ENCODE results near the gene GPR153. TPM values are rescaled to one million over a fixed set of nuclear protein-coding genes. Genes with fewer than 3 reads are reported as not detected.

GPR153 gene
- total and polyA plus RNA-seq, 7 donors, result 3.7 to 32.4 (median 10.8) TPM

DNA sequence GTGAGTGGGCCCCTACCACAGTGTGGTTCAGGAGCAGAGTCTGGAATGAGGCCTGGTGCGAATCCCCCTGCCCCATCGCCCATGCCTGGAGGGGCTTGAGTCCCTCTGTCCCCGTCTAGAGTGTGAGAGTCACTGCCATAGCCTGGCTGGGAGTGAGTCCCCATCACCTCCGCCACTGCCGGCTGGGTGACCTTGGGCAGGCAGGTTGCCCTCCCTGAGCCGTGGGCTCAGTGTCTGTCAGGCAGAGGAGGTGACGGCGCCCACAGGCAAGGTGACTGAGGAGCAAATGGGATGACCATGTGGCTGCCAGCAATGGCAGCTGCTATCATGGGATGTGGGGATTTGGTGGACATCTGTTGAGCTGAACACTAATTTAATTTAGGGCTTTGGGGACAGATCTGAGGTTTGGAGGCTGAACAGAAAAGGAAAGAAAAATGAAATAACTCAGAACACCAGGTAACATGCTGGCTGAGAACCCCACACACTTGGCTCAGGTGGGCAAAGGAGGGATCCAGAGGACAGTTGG lies 38.1 kb upstream of the GPR153 start:
- H3K36me3 ChIP-seq, result peaks cover 0 to 7% (median 3%) of the 10 kb centered on the region in 4 donors
- H3K4me3 ChIP-seq, result no peak overlapping the region
- no peaks in the 10 kb centered on the region for H3K9me3 ChIP-seq
- no peak overlapping the region for H3K27ac ChIP-seq
- TF ChIP-seq POLR2AphosphoS5 (IDR thresholded peaks at IDR 0.05) (no peak), POLR2A (IDR thresholded peaks at IDR 0.05) (no peak), EP300 (IDR thresholded peaks at IDR 0.05) (no peak)
- TF ChIP-seq, protein P1, sequence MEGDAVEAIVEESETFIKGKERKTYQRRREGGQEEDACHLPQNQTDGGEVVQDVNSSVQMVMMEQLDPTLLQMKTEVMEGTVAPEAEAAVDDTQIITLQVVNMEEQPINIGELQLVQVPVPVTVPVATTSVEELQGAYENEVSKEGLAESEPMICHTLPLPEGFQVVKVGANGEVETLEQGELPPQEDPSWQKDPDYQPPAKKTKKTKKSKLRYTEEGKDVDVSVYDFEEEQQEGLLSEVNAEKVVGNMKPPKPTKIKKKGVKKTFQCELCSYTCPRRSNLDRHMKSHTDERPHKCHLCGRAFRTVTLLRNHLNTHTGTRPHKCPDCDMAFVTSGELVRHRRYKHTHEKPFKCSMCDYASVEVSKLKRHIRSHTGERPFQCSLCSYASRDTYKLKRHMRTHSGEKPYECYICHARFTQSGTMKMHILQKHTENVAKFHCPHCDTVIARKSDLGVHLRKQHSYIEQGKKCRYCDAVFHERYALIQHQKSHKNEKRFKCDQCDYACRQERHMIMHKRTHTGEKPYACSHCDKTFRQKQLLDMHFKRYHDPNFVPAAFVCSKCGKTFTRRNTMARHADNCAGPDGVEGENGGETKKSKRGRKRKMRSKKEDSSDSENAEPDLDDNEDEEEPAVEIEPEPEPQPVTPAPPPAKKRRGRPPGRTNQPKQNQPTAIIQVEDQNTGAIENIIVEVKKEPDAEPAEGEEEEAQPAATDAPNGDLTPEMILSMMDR (IDR thresholded peaks at IDR 0.05), result no peak
- H3K27me3 ChIP-seq, result no peaks in the 10 kb centered on the region
- no peaks in the 10 kb centered on the region for H3K4me1 ChIP-seq
- DNase-seq, result no peak
- WGBS, 2 donors, result 97 to 98% methylated on average over 8 of the region's 8 CpGs
- intact Hi-C loops (cut with DNase I), result no loop called here

DNA sequence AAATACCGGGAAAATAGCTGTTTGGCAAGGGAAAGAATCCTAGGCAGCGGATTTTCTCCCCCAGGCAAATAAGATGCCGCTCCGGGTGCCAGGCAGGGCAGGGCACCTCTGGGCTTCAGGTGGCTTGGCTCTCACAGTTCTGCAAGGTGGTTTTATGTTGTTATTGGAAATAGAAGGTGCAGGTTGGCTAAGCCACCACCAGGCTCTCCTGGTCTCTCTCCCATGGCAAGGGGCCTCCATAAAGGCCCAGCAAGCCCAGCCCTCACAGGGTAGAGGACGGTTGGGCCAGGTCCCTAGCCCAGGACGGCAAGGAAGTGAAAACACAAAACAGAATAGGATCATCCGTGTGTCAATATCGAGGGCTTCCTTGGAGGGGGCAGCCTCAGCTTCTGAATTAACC lies 37.6 kb upstream of the GPR153 start:
- no peak for DNase-seq
- peaks cover 0 to 11% (median 4%) of the 10 kb centered on the region in 4 donors for H3K36me3 ChIP-seq
- H3K4me3 ChIP-seq, result no peak overlapping the region
- H3K4me1 ChIP-seq, result no peaks in the 10 kb centered on the region
- no peaks in the 10 kb centered on the region for H3K9me3 ChIP-seq
- H3K27ac ChIP-seq, result no peak overlapping the region
- TF ChIP-seq EP300 (IDR thresholded peaks at IDR 0.05) (no peak), POLR2A (IDR thresholded peaks at IDR 0.05) (no peak), POLR2AphosphoS5 (IDR thresholded peaks at IDR 0.05) (no peak)
- TF ChIP-seq, protein P1 (IDR thresholded peaks at IDR 0.05), result no peak
- intact Hi-C loops (cut with DNase I), result no loop called here
- 91 to 96% methylated on average over 8 of the region's 8 CpGs for WGBS, 2 donors
- no peaks in the 10 kb centered on the region for H3K27me3 ChIP-seq

DNA sequence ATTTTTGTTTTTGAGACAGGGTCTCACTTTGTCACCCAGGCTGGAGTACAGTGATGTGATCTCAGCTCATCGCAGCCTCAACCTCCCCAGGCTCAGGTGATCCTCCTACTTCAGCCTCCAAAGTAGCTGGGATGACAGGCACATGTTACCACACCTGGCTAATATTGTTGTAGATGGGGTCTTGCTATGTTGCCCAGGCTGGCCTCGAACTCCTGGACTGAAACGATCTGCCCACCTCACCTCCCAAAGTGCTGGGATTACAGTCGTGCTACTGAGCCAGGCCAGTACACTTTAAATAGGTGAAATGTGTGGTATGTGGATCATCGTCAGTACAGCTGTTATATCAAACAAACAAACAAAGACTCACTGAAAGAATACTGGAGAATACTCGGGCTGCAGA lies 35.0 kb upstream of the GPR153 start:
- DNase-seq, result no peak
- no peak overlapping the region for H3K27ac ChIP-seq
- H3K27me3 ChIP-seq, result no peaks in the 10 kb centered on the region
- WGBS, 2 donors, result 92 to 94% methylated on average over 6 of the region's 6 CpGs
- H3K4me3 ChIP-seq, result no peak overlapping the region
- no peak for TF ChIP-seq EP300 (IDR thresholded peaks at IDR 0.05)
- TF ChIP-seq, protein P1 (IDR thresholded peaks at IDR 0.05), result no peak
- no peak for TF ChIP-seq POLR2A (IDR thresholded peaks at IDR 0.05)
- no peaks in the 10 kb centered on the region for H3K9me3 ChIP-seq
- H3K4me1 ChIP-seq, result no peaks in the 10 kb centered on the region
- intact Hi-C loops (cut with DNase I), result no loop called here
- peaks cover 0 to 12% (median 5%) of the 10 kb centered on the region in 4 donors for H3K36me3 ChIP-seq

DNA sequence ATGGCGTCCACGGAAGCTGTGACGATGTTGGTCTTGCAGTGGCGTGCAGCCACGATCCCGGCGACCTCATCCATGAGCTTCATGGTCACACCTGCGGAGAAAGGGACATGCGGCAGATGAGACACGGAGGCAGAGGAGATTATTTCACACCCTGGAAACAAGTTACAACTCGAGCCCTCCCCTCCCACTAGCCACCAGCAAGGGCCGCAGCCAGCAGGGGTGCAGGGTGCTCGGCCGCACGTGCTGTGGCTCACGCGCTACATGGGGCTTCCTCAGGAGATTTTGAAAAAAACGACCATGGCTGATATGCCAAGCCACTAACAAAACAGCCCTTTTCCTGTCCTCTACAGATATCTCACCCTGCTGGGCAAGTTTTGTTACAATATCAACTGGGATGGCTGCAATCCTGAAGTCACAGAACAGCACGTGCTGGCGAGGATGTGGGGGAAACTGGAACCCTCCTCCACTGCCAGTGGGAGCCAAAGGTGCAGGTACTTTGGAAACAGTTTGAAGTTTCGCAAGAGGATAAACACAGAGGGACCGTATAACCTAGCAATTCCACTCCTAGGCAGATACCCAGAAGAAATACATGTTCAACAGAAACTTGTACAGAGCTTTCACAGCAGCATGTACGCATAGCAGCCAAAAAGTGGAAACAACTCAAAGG lies 34.1 kb upstream of the GPR153 start:
- DNase-seq, result no peak
- Histone ChIP-seq H3K4me3 (no peak overlapping the region), H3K27me3 (no peaks in the 10 kb centered on the region), H3K4me1 (no peaks in the 10 kb centered on the region), H3K36me3 (peaks cover 0 to 12% (median 5%) of the 10 kb centered on the region in 4 donors), H3K27ac (no peak overlapping the region), H3K9me3 (no peaks in the 10 kb centered on the region)
- intact Hi-C loops (cut with DNase I), result no loop called here
- WGBS, 2 donors, result 91 to 92% methylated on average over 23 of the region's 23 CpGs
- TF ChIP-seq EP300 (IDR thresholded peaks at IDR 0.05) (no peak), POLR2A (IDR thresholded peaks at IDR 0.05) (no peak), POLR2AphosphoS5 (IDR thresholded peaks at IDR 0.05) (no peak)
- TF ChIP-seq, protein P1 (IDR thresholded peaks at IDR 0.05), result no peak
